ENCODE data around the gene NECAB2. TPM values are rescaled to one million over a fixed set of nuclear protein-coding genes. Genes with fewer than 3 reads are reported as not detected.
A peak's percentile ranks its signal among the peaks of the same experiment; 100 is the strongest.

The NECAB2 gene
- total and polyA plus RNA-seq, 2 of the 8 experiments (the other 6 are each of a cell fraction or from before 2014, with no cell fraction given), result 3.6 to 4.2 TPM

DNA sequence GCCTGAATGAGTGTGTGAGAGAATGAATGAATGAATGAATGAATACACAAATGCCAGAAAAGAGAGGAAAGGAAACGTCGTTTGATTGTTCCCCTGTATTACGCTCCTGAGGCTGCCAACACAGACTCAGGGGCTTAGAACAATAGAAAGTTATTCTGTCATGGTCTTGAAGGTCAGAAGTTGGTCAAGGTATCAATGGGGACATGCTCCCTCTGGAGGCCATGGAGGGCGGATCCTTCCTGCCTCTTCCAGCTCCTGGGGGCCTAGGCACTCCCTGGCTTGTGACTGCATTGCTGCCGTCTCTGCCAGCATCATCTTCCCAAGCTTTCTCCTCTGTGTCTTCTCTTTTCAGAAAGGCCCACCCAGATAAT lies 76.1 kb downstream of the NECAB2 start:
- H4K20me1 ChIP-seq (replicated peaks in 1 of 2; ENCODE audit: control insufficient read depth in 1 of 2, insufficient read depth in 2 of 2, low read length in 2 of 2), result no peaks in the 10 kb centered on the region
- no peak overlapping the region for H3K27ac ChIP-seq (ENCODE audit: low read depth, low read length)
- no peak overlapping the region for H3K14ac ChIP-seq (ENCODE audit: insufficient read length)
- peak; percentile 66 to 69 for TF ChIP-seq RAD21 (IDR thresholded peaks at IDR 0.05 in 1 of 2, conservative IDR thresholded peaks at IDR 0.05 in 1 of 2; ENCODE audit: low read depth in 2 of 2, low read length in 2 of 2)
- TF ChIP-seq SP4 (IDR thresholded peaks at IDR 0.05; ENCODE audit: low read length), result no peak
- TF ChIP-seq, protein P1, sequence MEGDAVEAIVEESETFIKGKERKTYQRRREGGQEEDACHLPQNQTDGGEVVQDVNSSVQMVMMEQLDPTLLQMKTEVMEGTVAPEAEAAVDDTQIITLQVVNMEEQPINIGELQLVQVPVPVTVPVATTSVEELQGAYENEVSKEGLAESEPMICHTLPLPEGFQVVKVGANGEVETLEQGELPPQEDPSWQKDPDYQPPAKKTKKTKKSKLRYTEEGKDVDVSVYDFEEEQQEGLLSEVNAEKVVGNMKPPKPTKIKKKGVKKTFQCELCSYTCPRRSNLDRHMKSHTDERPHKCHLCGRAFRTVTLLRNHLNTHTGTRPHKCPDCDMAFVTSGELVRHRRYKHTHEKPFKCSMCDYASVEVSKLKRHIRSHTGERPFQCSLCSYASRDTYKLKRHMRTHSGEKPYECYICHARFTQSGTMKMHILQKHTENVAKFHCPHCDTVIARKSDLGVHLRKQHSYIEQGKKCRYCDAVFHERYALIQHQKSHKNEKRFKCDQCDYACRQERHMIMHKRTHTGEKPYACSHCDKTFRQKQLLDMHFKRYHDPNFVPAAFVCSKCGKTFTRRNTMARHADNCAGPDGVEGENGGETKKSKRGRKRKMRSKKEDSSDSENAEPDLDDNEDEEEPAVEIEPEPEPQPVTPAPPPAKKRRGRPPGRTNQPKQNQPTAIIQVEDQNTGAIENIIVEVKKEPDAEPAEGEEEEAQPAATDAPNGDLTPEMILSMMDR (IDR thresholded peaks at IDR 0.05; ENCODE audit: control extremely low read depth in 1 of 3, insufficient read depth in 1 of 3, low read depth in 1 of 3, low read length in 3 of 3), result peak; percentile 61 to 76 (median 76)
- no peak overlapping the region for H3K23ac ChIP-seq (ENCODE audit: insufficient read length)
- ChIA-PET CTCF (ENCODE audit: partially characterized antibody) (interaction anchor here (0.7 to 12.8 kb wide), 25 partner anchors 9 to 114 kb away, joined by 3 to 267 read pairs (median 6); partner anchors contain the start of genes MBTPS1 and OSGIN1), POLR2A (ENCODE audit: partially characterized antibody) (interaction anchor here (0.9 to 2.2 kb wide), 6 partner anchors 12 to 91 kb away, joined by 3 to 10 read pairs (median 4); partner anchors contain the start of genes MBTPS1 and OSGIN1)
- no peaks in the 10 kb centered on the region for H3K79me2 ChIP-seq (ENCODE audit: control insufficient read depth in 1 of 2, insufficient read depth in 2 of 2, low read length in 2 of 2)
- no peak overlapping the region for H4K5ac ChIP-seq (ENCODE audit: insufficient read length, low read depth, low read length)
- no peak overlapping the region for H3K56ac ChIP-seq (replicated peaks; ENCODE audit: insufficient read length, low read depth, low read length)
- H4K91ac ChIP-seq (replicated peaks; ENCODE audit: insufficient read length, low read length), result no peak overlapping the region
- no peak overlapping the region for H2BK15ac ChIP-seq (ENCODE audit: low read length)
- H3K4me2 ChIP-seq (ENCODE audit: insufficient read depth in 1 of 2, low read depth in 2 of 2, low read length in 2 of 2), result no peak overlapping the region
- no peaks in the 10 kb centered on the region for H3K36me3 ChIP-seq (ENCODE audit: control insufficient read depth in 2 of 4, insufficient read depth in 4 of 4, low read length in 3 of 4)
- no peak overlapping the region for H2AFZ ChIP-seq (ENCODE audit: low read length)
- peaks cover 0 to 12% (median 9%) of the 10 kb centered on the region in 4 experiments; a peak in 6 of 7 replicates for H3K4me1 ChIP-seq (replicated peaks in 1 of 4; ENCODE audit: control insufficient read depth in 3 of 4, insufficient read depth in 4 of 4, low read length in 3 of 4)
- no peak overlapping the region for H3K4me3 ChIP-seq (ENCODE audit: extremely low read depth in 1 of 4, insufficient read depth in 2 of 4, low read depth in 3 of 4, low read length in 4 of 4)
- H3K23me2 ChIP-seq (ENCODE audit: low read depth, low read length), result no peaks in the 10 kb centered on the region
- no peak overlapping the region for H2BK12ac ChIP-seq (ENCODE audit: low read depth, low read length)
- H3K79me1 ChIP-seq (ENCODE audit: low read depth, low read length), result no peaks in the 10 kb centered on the region
- H2BK120ac ChIP-seq (replicated peaks; ENCODE audit: low read depth, low read length), result no peak overlapping the region
- H3K27me3 ChIP-seq (replicated peaks in 1 of 4; ENCODE audit: control insufficient read depth in 3 of 4, extremely low read depth in 1 of 4, insufficient read depth in 3 of 4, low read length in 3 of 4), result no peaks in the 10 kb centered on the region; a peak in 1 of 7 replicates
- DNase-seq (ENCODE audit: low read depth in 1 of 2, low spot score in 2 of 2) (peak in 1 of 2 experiments; percentile 19), FAIRE-seq (peak; percentile 71)
- no peak overlapping the region for H3K4ac ChIP-seq (replicated peaks; ENCODE audit: insufficient read length, low read depth, low read length)
- H2AK5ac ChIP-seq (ENCODE audit: low read depth, low read length), result no peak overlapping the region
- WGBS, 2 experiments (ENCODE audit: extremely low coverage in 1 of 2, insufficient coverage in 1 of 2, insufficient read length in 1 of 2, insufficient replicate concordance in 2 of 2, low coverage in 1 of 2, low lambda C conversion rate in 2 of 2, missing lambda C conversion rate in 1 of 2), result 60% methylated on average over 5 of the region's 5 CpGs; no CpG with 5 or more reads in 1 of the 2 experiments
- no peak overlapping the region for H2BK20ac ChIP-seq (ENCODE audit: low read length)
- H2BK5ac ChIP-seq (ENCODE audit: low read depth, low read length), result no peak overlapping the region
- H4K8ac ChIP-seq (ENCODE audit: extremely low read depth, insufficient read depth, low read length), result no peak overlapping the region
- H3K9ac ChIP-seq (replicated peaks in 1 of 4; ENCODE audit: extremely low read depth in 1 of 4, low read depth in 3 of 4, low read length in 3 of 4), result no peak overlapping the region
- H3K18ac ChIP-seq (ENCODE audit: extremely low read depth, low read length), result no peak overlapping the region
- H3K9me3 ChIP-seq (ENCODE audit: insufficient read depth in 2 of 2, low read depth in 1 of 2, low read length in 1 of 2), result no peaks in the 10 kb centered on the region
